ENCODE results near the gene DDX54. TPM values are rescaled to one million over a fixed set of nuclear protein-coding genes. Genes with fewer than 3 reads are reported as not detected.

Gene DDX54, protein sequence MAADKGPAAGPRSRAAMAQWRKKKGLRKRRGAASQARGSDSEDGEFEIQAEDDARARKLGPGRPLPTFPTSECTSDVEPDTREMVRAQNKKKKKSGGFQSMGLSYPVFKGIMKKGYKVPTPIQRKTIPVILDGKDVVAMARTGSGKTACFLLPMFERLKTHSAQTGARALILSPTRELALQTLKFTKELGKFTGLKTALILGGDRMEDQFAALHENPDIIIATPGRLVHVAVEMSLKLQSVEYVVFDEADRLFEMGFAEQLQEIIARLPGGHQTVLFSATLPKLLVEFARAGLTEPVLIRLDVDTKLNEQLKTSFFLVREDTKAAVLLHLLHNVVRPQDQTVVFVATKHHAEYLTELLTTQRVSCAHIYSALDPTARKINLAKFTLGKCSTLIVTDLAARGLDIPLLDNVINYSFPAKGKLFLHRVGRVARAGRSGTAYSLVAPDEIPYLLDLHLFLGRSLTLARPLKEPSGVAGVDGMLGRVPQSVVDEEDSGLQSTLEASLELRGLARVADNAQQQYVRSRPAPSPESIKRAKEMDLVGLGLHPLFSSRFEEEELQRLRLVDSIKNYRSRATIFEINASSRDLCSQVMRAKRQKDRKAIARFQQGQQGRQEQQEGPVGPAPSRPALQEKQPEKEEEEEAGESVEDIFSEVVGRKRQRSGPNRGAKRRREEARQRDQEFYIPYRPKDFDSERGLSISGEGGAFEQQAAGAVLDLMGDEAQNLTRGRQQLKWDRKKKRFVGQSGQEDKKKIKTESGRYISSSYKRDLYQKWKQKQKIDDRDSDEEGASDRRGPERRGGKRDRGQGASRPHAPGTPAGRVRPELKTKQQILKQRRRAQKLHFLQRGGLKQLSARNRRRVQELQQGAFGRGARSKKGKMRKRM
- 10 to 100 TPM; 19.2 to 57.8 (median 36.7) TPM for total RNA-seq

DNA sequence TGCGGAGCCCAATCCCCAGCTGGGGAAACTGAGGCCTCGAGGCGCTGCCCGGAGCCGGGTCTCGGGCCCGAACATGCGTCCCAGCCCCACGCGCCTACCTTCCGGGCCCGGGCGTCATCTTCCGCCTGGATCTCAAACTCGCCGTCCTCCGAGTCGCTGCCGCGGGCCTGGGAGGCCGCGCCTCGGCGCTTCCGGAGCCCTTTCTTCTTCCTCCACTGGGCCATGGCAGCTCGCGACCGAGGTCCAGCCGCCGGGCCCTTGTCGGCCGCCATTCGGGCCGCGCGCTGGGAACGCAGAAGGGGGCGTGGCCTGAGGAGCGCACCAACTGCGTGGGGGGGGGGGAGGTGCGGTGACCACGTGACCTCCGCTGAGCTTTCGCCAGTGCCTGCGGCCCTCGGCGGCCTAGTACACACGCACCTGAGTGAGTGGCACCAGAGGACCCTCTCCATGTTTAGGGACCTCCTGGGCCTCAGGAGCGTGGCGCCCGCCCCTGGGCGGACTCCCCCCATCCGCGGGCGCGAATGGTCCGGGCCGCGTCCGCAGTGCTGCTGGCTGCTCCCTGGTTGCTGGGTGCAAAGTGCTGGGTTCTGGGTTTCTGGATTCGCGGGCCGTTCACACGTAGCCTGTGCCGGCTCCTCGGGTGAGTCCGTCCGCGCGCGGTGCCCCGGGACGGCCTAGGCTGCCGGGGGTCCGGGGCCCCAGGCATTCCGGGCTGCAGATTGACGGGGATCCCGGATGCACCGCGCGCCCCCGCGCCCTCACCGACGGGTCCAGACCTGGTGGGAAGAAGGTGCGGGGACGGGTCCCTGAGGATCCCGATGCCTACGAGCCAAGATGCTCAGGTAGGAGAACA is at the start of gene DDX54, which contains the start of gene RITA1:
Gene DDX54 (minus strand): TSS at position 299 of the 853 bp plus-strand sequence. CDS start 27 bp downstream, at position 272.
Gene RITA1 (plus strand): TSS at position 542 of the 853 bp plus-strand sequence. CDS start 1,026 bp downstream, outside the sequence.
- H3K4me1 ChIP-seq (replicated peaks in 1 of 2), result peaks cover 5 to 6% of the 10 kb centered on the region in 2 donors
- ATAC-seq (replicated peaks in 6 of 8), result peak; percentile 54 to 92 (median 86)
- H3K27ac ChIP-seq, result peak within 1 kb of the TSS; percentile 93 to 97
- peak within 1 kb of the TSS; percentile 87 to 97 (median 95) for H3K4me3 ChIP-seq
- 0 to 10% (median 0%) methylated on average over 2 to 8 of the region's 89 CpGs; no CpG with 5 or more reads in 6 of the 10 experiments for WGBS, 10 experiments
- in situ Hi-C loops (cut with MboI; ENCODE audit: low pct_unique_long_range_greater_than_20kb in 2 of 9, low sequenced_read_pairs in 9 of 9, unreplicated experiment in 9 of 9), result no loop called here

GRCh38 chr12:113234483-113234882 is 49.2 kb upstream of the DDX54 start:
- in situ Hi-C loops (cut with MboI; ENCODE audit: low pct_unique_long_range_greater_than_20kb in 2 of 9, low sequenced_read_pairs in 9 of 9, unreplicated experiment in 9 of 9), result no loop called here

DNA sequence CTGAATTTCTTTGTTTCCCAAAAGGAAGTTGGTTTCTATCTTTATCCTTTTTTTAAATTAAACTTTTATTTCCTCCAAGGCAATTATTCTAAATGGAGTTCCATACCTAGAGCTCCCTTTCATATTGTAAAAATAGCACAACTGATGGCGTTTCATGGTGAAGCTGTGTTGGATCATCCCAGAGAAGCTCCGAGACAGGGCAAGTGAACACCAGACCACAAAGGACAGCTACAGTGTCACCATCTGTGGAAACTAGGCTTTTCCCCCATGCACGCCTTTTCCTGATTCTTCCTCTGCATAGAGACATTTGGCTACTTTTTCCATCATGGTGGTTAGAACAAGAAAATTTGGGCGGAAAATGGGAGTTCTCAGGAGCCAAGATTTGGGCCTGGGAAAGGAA is 48.7 kb upstream of the DDX54 start:
- Histone ChIP-seq H3K27ac (no peak overlapping the region), H3K4me3 (no peak overlapping the region), H3K4me1 (replicated peaks in 1 of 2) (no peaks in the 10 kb centered on the region)
- in situ Hi-C loops (cut with MboI; ENCODE audit: low pct_unique_long_range_greater_than_20kb in 2 of 9, low sequenced_read_pairs in 9 of 9, unreplicated experiment in 9 of 9), result no loop called here
- 67 to 100% (median 96%) methylated on average over 1 to 4 of the region's 4 CpGs; no CpG with 5 or more reads in 2 of the 10 experiments for WGBS, 10 experiments
- ATAC-seq (replicated peaks in 6 of 8), result no peak

More at GRCh38 chr12:113234483-113234882, 49.2 kb upstream of the DDX54 start:
- no peak overlapping the region for H3K27ac ChIP-seq
- peaks cover 0 to 3% of the 10 kb centered on the region in 2 donors for H3K4me1 ChIP-seq (replicated peaks in 1 of 2)
- ATAC-seq (replicated peaks in 6 of 8), result no peak
- WGBS, 10 experiments, result 14 to 95% (median 71%) methylated on average over 1 to 4 of the region's 4 CpGs; no CpG with 5 or more reads in 1 of the 10 experiments
- no peak overlapping the region for H3K4me3 ChIP-seq

- Histone ChIP-seq H3K27ac (no peak overlapping the region), H3K4me1 (replicated peaks in 1 of 2) (peaks cover 0 to 3% of the 10 kb centered on the region in 2 donors), H3K4me3 (no peak overlapping the region)
- 17 to 100% (median 65%) methylated on average over 1 to 9 of the region's 25 CpGs; no CpG with 5 or more reads in 2 of the 10 experiments for WGBS, 10 experiments
- peak in 1 of 8 experiments; percentile 44 for ATAC-seq (replicated peaks in 6 of 8)
- in situ Hi-C loops (cut with MboI; ENCODE audit: low pct_unique_long_range_greater_than_20kb in 2 of 9, low sequenced_read_pairs in 9 of 9, unreplicated experiment in 9 of 9), result no loop called here
Observed at GRCh38 chr12:113232840-113233585, 47.7 kb upstream of the DDX54 start.

GRCh38 chr12:113232089-113232839 is 47.0 kb upstream of the DDX54 start:
- in situ Hi-C loops (cut with MboI; ENCODE audit: low pct_unique_long_range_greater_than_20kb in 2 of 9, low sequenced_read_pairs in 9 of 9, unreplicated experiment in 9 of 9), result no loop called here
- no peak overlapping the region for H3K27ac ChIP-seq
- peak in 1 of 8 experiments; percentile 17 for ATAC-seq (replicated peaks in 6 of 8)
- 80 to 100% (median 96%) methylated on average over 1 to 10 of the region's 18 CpGs; no CpG with 5 or more reads in 4 of the 10 experiments for WGBS, 10 experiments
- peaks cover 0 to 3% of the 10 kb centered on the region in 2 donors for H3K4me1 ChIP-seq (replicated peaks in 1 of 2)
- H3K4me3 ChIP-seq, result no peak overlapping the region

DNA sequence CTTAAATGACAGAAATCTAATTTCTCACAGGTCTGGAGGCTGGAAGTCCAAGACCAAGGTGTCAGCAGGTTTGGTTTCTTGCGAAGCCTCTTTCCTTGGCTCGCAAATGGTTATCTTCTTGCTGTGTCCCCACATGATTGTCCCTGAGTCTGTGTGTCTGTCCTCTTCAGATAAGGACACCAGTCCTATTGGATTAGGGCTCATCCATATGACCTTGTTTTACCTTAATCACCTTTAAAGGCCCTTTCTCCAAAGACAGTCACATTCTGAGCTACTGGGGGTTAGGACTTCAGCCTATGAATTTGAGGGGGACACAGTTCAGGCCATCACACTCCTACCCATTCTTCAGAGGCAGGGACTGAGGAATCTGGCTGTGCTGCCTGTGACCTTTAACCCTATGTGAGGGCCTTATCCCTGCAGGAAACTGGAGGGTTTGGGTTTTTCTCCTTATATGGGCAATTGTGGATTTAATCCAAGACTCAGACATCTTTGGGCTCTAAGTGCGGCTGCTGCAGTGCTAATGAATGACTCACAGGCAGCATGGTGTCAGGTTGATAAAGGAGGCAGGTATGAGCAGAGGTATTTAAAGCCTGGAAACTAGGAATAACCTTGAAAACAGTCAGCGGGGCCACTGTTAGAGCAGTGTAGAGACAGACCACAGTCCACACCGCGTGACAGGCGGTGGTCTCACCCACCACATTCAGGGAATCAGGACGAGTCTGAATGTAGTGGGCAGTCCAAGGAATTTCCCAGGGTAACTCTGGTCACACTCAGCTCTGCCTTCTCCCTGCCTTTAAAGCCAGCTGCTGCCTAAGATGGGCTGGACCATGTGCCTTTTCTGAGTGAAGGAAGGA is 46.2 kb upstream of the DDX54 start:
- ATAC-seq (replicated peaks in 6 of 8), result peak in 4 of 8 experiments; percentile 8 to 81 (median 48)
- no peak overlapping the region for H3K4me3 ChIP-seq
- in situ Hi-C loops (cut with MboI; ENCODE audit: low pct_unique_long_range_greater_than_20kb in 2 of 9, low sequenced_read_pairs in 9 of 9, unreplicated experiment in 9 of 9), result no loop called here
- H3K4me1 ChIP-seq (replicated peaks in 1 of 2), result peaks cover 0 to 3% of the 10 kb centered on the region in 2 donors
- 50 to 100% (median 92%) methylated on average over 1 to 5 of the region's 8 CpGs; no CpG with 5 or more reads in 2 of the 10 experiments for WGBS, 10 experiments
- H3K27ac ChIP-seq, result no peak overlapping the region

DNA sequence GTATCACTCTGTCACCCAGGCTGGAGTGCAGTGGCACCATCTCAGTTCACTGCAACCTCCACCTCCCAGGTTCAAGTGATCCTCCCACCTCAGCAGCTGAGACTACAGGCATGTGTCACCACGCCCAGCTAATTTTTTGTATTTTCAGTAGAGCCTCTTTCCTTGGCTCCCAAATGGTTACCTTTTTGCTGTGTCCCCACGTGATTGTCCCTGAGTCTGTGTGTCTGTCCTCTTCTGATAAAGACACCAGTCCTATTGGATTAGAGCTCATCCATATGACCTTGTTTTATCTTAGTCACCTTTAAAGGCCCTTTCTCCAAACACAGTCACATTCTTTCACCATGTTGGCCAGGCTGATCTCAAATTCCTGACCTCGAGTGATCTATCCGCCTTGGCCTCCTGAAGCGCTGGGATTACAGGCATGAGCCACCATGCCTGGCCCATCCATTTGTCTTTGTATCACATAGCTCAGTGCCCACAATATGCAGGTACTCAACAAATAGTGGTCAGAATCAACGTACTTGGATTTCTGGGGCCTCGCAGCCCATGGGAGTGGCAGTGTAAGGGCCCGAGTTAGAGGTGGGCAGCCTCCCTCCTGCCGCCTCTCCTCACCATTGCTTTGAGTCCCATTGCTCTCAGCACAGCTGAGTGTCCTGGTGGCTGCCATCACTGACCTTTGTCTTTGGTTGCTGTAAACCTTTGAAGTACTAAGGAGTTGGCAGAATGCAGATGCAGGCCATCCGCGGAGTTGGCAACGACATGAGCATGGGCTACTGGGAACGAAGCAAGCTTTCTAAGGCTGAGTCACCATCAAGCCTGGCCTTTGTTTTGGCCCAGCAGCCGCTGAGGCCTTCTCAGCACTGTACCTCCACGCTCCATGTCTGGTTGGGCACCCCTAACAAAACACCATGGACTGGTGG is 45.3 kb upstream of the DDX54 start:
- WGBS, 10 experiments, result 83 to 100% (median 100%) methylated on average over 1 to 12 of the region's 15 CpGs
- Histone ChIP-seq H3K4me3 (no peak overlapping the region), H3K27ac (no peak overlapping the region), H3K4me1 (replicated peaks in 1 of 2) (peaks cover 0 to 3% of the 10 kb centered on the region in 2 donors)
- ATAC-seq (replicated peaks in 6 of 8), result no peak
- in situ Hi-C loops (cut with MboI; ENCODE audit: low pct_unique_long_range_greater_than_20kb in 2 of 9, low sequenced_read_pairs in 9 of 9, unreplicated experiment in 9 of 9), result no loop called here

GRCh38 chr12:113228394-113229028 is 43.2 kb upstream of the DDX54 start:
- WGBS, 10 experiments, result 38 to 100% (median 61%) methylated on average over 1 to 4 of the region's 5 CpGs; no CpG with 5 or more reads in 2 of the 10 experiments
- Histone ChIP-seq H3K4me3 (no peak overlapping the region), H3K4me1 (replicated peaks in 1 of 2) (peaks cover 0 to 3% of the 10 kb centered on the region in 2 donors), H3K27ac (no peak overlapping the region)
- ATAC-seq (replicated peaks in 6 of 8), result peak in 2 of 8 experiments; percentile 88 to 95
- in situ Hi-C loops (cut with MboI; ENCODE audit: low pct_unique_long_range_greater_than_20kb in 2 of 9, low sequenced_read_pairs in 9 of 9, unreplicated experiment in 9 of 9), result no loop called here

GRCh38 chr12:113227686-113228391 is 42.6 kb upstream of the DDX54 start:
- no peak overlapping the region for H3K27ac ChIP-seq
- ATAC-seq (replicated peaks in 6 of 8), result no peak
- H3K4me3 ChIP-seq, result no peak overlapping the region
- in situ Hi-C loops (cut with MboI; ENCODE audit: low pct_unique_long_range_greater_than_20kb in 2 of 9, low sequenced_read_pairs in 9 of 9, unreplicated experiment in 9 of 9), result no loop called here
- WGBS, 10 experiments, result 76 to 100% (median 93%) methylated on average over 1 to 4 of the region's 5 CpGs; no CpG with 5 or more reads in 4 of the 10 experiments
- H3K4me1 ChIP-seq (replicated peaks in 1 of 2), result peaks cover 6 to 10% of the 10 kb centered on the region in 2 donors
